GM12878 (cell line): ENCODE measurements around the gene ALDH1A3. TPM values are rescaled to one million over a fixed set of nuclear protein-coding genes. Genes with fewer than 3 reads are reported as not detected.

Source experiments
- ATAC-seq: fragments of 200-7000 bp; cut with Tn5 transposase; 3 replicates; pipeline ENCODE4 v1.9.1; 2020; ENCODE audit warnings: mild to moderate bottlenecking, moderate library complexity
- BruUV-seq: library from RNA; stranded (reverse); fragments of 400-500 nt; replicated peaks from 2 replicates; lab custom pipeline; 2021; lab: Mats Ljungman, UMichigan
- CTCF ChIA-PET: fragments of 300-600 bp; sonication (Branson Sonifier 250); formaldehyde crosslinking; extraction: SDS; loops from one replicate; lab custom pipeline; 2021; ENCODE audit warnings: inconsistent platforms; lab: Yijun Ruan, JAX
- POLR2A ChIA-PET: fragments of 350-600 bp; formaldehyde crosslinking; extraction: SDS; loops from one replicate; lab custom pipeline; 2021; ENCODE audit warnings: inconsistent platforms; lab: Charles Lee
- RAD21 ChIA-PET: fragments of 300-600 bp; sonication (Branson Sonifier 250); formaldehyde crosslinking; loops from one replicate; lab custom pipeline; 2023; ENCODE audit warnings: antibody characterized with exemption; ENCODE audit not compliant: unreplicated experiment; lab: Charles Lee
- SMC1A ChIA-PET: fragments of 300-600 bp; sonication (Branson Sonifier 250); formaldehyde crosslinking; loops from one replicate; lab custom pipeline; 2023; ENCODE audit not compliant: unreplicated experiment, uncharacterized antibody; lab: Charles Lee
- DNase-seq: peaks from one replicate; pipeline ENCODE4 v3.0.0-alpha.2; 2011; ENCODE audit warnings: low read depth, low spot score
- FAIRE-seq: peaks from 3 replicates; lab custom pipeline; 2011; peaks lifted over from hg19 to GRCh38; lab: Jason Lieb, UNC
- H2AFZ ChIP-seq: 2 replicates; pipeline ENCODE4 v1.6.0; 2011; ENCODE audit warnings: low read depth, low read length, control low read depth; ENCODE audit not compliant: control insufficient read depth
- H3K27ac ChIP-seq: 2 replicates; pipeline ENCODE4 v1.5.1; 2011; ENCODE audit warnings: control low read depth; ENCODE audit not compliant: control insufficient read depth, insufficient read depth
- H3K27me3 ChIP-seq, 2 experiments: replicated peaks in 1 of 2; 2 replicates each; pipeline versions ENCODE4 v1.6.0 to v1.6.1; 2011; ENCODE audit warnings: low read length in 1 of 2; ENCODE audit not compliant: control insufficient read depth in 2 of 2, insufficient read depth in 2 of 2
- H3K36me3 ChIP-seq, 2 experiments: 2 replicates each; pipeline ENCODE4 v1.5.1; 2011; ENCODE audit warnings: low read length in 1 of 2; ENCODE audit not compliant: control insufficient read depth in 2 of 2, insufficient read depth in 2 of 2
- H3K4me1 ChIP-seq: 2 replicates; pipeline ENCODE4 v1.6.1; 2011; ENCODE audit warnings: mild to moderate bottlenecking, low read length, moderate library complexity, mixed read lengths; ENCODE audit not compliant: control insufficient read depth, insufficient read depth
- H3K4me2 ChIP-seq: 2 replicates; pipeline ENCODE4 v1.6.0; 2011; ENCODE audit warnings: control low read depth; ENCODE audit not compliant: control insufficient read depth, insufficient read depth
- H3K4me3 ChIP-seq: fragments of 200-600 bp; sonication (generic); 2 replicates; pipeline ENCODE4 v1.5.1; 2016
- H3K79me2 ChIP-seq: 2 replicates; pipeline ENCODE4 v1.6.0; 2011; ENCODE audit warnings: low read length; ENCODE audit not compliant: control insufficient read depth, insufficient read depth
- H3K9ac ChIP-seq: 2 replicates; pipeline ENCODE4 v1.8.0; 2011; ENCODE audit warnings: low read length, control low read depth, mixed read lengths; ENCODE audit not compliant: control insufficient read depth, insufficient read depth
- H3K9me3 ChIP-seq: replicated peaks from 3 replicates; pipeline ENCODE4 v1.5.1; 2011; ENCODE audit warnings: mild to moderate bottlenecking, low read length; ENCODE audit not compliant: control insufficient read depth, insufficient read depth
- H4K20me1 ChIP-seq: 2 replicates; pipeline ENCODE4 v1.6.0; 2011; ENCODE audit not compliant: control insufficient read depth, insufficient read depth
- FOXM1 ChIP-seq: IDR thresholded peaks from 2 replicates; pipeline ENCODE4 v1.6.1; 2012; ENCODE audit warnings: low read depth, mild to moderate bottlenecking, inconsistent platforms, low read length, moderate library complexity
- KAT2A ChIP-seq: conservative IDR thresholded peaks from 2 replicates; pipeline ENCODE4 v1.6.1; 2011; ENCODE audit warnings: low read depth, low read length; ENCODE audit not compliant: control insufficient read depth
- SREBF1 ChIP-seq: IDR thresholded peaks from 2 replicates; pipeline ENCODE4 v1.6.1; 2012; ENCODE audit warnings: mild to moderate bottlenecking, low read length
- STAT1 ChIP-seq: fragments of 450-650 bp; conservative IDR thresholded peaks from 2 replicates; pipeline ENCODE4 v1.6.1; 2014; ENCODE audit warnings: antibody characterized with exemption, mild to moderate bottlenecking
- SUPT20H ChIP-seq: IDR thresholded peaks from 2 replicates; pipeline ENCODE4 v1.6.1; 2011; ENCODE audit warnings: low read depth, mild to moderate bottlenecking, low read length, moderate library complexity, borderline replicate concordance; ENCODE audit not compliant: control insufficient read depth
- TCF7 ChIP-seq: IDR thresholded peaks from 2 replicates; pipeline ENCODE4 v1.6.1; 2014; ENCODE audit warnings: antibody characterized with exemption, borderline replicate concordance
- ZNF274 ChIP-seq: IDR thresholded peaks from one replicate; pipeline ENCODE4 v1.8.0; 2011; ENCODE audit not compliant: insufficient read length, insufficient read depth
- WGBS: methylation state at CpG from one replicate; pipeline ENCODE4 v1.1.6; 2016; ENCODE audit warnings: low lambda C conversion rate; ENCODE audit not compliant: insufficient replicate concordance, insufficient coverage; ENCODE audit errors: missing lambda C conversion rate; 5-methylcytosine and 5-hydroxymethylcytosine counted together
- in situ Hi-C: fragments of 300-500 bp; cut with MboI; formaldehyde crosslinking; loops from 9 replicates; pipeline ENCODE4 v1.14.3; 2018; ENCODE audit warnings: mixed read lengths
- intact Hi-C: fragments of 100-400 bp; cut with micrococcal nuclease; formaldehyde crosslinking; loops from one replicate; pipeline ENCODE4 v1.14.2; 2022; ENCODE audit not compliant: unreplicated experiment
- polyA plus RNA-seq, 11 experiments: library from polyadenylated mRNA; depleted of rRNA in 4 of 11; unstranded in 6 of 11; stranded (reverse) in 5 of 11; fragments of >200 nt; fragmentation: Nextera tagmentation in 4 of 11; fragmentation: Illumina TruSeq in 1 of 11; extraction: Ambion mirVana in 4 of 11; extraction: Trizol in 1 of 11; gene quantifications; 1 replicate in 1 of 11; 2 replicates in 10 of 11; pipeline versions ENCODE4 v1.2.1 to v1.2.3, GENCODE V29; 2011 to 2016; ENCODE audit warnings: inconsistent platforms in 2 of 11, missing spikeins in 2 of 11, low read depth in 1 of 11
- total RNA-seq, 4 experiments: library from RNA; depleted of rRNA in 3 of 4; stranded (reverse); fragments of >200 nt in 3 of 4; fragmentation: Illumina TruSeq in 1 of 4; extraction: Trizol in 1 of 4; gene quantifications; 2 replicates each; pipeline versions ENCODE4 v1.2.1 to v1.2.3, GENCODE V29; 2013 to 2021
- TF ChIP-seq, protein P1 (sequence below): fragments of 450-650 bp; IDR thresholded peaks from 2 replicates; pipeline ENCODE4 v1.6.1; 2017; ENCODE audit warnings: low read depth, mild to moderate bottlenecking, moderate library complexity

ALDH1A3 gene
- total and polyA plus RNA-seq, 10 of the 15 experiments (the other 5 are each of a cell fraction or from before 2014, with no cell fraction given), result 0.06 to 0.69 (median 0.18) TPM

DNA sequence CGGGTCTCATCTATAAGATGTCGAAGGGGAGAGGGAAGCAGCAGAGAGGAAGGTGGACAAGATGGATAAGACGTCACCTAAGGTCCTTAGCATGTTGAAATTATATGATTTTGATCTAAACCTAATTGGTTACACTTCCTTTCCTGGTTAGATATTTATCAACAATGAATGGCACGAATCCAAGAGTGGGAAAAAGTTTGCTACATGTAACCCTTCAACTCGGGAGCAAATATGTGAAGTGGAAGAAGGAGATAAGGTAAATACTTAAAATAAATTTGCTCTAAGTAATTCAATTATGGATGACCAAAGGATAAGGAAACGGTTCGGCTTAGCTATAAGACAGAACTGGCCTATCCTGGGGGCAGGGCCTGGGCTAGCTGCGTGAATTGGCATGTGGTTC is 5.5 kb downstream of the ALDH1A3 start (continued):
- TF ChIP-seq, protein P1, sequence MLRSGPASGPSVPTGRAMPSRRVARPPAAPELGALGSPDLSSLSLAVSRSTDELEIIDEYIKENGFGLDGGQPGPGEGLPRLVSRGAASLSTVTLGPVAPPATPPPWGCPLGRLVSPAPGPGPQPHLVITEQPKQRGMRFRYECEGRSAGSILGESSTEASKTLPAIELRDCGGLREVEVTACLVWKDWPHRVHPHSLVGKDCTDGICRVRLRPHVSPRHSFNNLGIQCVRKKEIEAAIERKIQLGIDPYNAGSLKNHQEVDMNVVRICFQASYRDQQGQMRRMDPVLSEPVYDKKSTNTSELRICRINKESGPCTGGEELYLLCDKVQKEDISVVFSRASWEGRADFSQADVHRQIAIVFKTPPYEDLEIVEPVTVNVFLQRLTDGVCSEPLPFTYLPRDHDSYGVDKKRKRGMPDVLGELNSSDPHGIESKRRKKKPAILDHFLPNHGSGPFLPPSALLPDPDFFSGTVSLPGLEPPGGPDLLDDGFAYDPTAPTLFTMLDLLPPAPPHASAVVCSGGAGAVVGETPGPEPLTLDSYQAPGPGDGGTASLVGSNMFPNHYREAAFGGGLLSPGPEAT, result no peak
- TF ChIP-seq KAT2A (no peak), TCF7 (no peak), FOXM1 (no peak), SREBF1 (no peak)

DNA sequence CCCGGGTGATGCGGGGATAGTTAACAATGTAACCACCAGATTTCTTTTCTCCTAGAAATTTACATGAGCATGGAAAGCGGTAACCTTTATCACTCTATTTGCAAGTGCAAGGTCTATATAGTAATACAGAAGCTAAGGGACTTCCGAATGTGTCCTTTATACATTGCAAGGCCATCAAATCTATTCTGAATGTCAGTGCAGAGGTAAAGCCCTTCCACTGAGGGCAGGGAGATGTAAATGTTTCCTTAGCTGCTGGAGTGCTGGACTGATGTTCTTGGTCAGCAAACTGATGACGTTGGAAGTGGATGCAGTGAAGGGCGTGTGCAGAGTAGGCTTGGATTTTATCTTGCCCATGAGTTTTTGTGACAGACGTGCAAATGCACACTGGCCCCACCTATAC is 6.2 kb downstream of the ALDH1A3 start:
- Histone ChIP-seq H3K4me3 (no peak overlapping the region), H3K36me3 (no peaks in the 10 kb centered on the region), H3K27ac (no peak overlapping the region), H2AFZ (no peak overlapping the region), H3K27me3 (peaks cover 16 to 22% of the 10 kb centered on the region in 2 experiments), H3K4me2 (no peak overlapping the region), H4K20me1 (no peaks in the 10 kb centered on the region), H3K9ac (no peak overlapping the region), H3K79me2 (no peaks in the 10 kb centered on the region), H3K4me1 (no peaks in the 10 kb centered on the region), H3K9me3 (no peaks in the 10 kb centered on the region)
- SMC1A ChIA-PET, result interaction anchor here (1.4 kb wide), 1 partner anchor 28 kb away, joined by 4 read pairs; no protein-coding TSS in a partner anchor
- TF ChIP-seq ZNF274 (no peak), SUPT20H (no peak), STAT1 (no peak)
- intact Hi-C loops (no loop called here), in situ Hi-C loops (no loop called here)
- FAIRE-seq, result no peak
- ATAC-seq, result no peak
- RAD21 ChIA-PET, result no interaction called here
- DNase-seq, result no peak
- CTCF ChIA-PET, result no interaction called here
- WGBS, result 31% methylated on average over 7 of the region's 7 CpGs
- POLR2A ChIA-PET, result no interaction called here
- BruUV-seq, result no TSS peak
